Measurements from ENCODE around the gene GYPE. TPM values are rescaled to one million over a fixed set of nuclear protein-coding genes. Genes with fewer than 3 reads are reported as not detected.
"Not testable (repeated sequence)": the region's sequence is repeated elsewhere in the genome, so short reads cannot be mapped to it uniquely, and the experiment has no call there.

Gene GYPE
- total RNA-seq, 2 experiments from 2014 or later: 1.9 to 2.7 TPM

GRCh38 chr4:143842624-143843505, 62.5 kb downstream of the GYPE start:
- not testable (repeated sequence) for DNase-seq, H3K4me3 Mint-ChIP-seq, H3K27ac Mint-ChIP-seq, H3K4me1 Mint-ChIP-seq, H3K36me3 Mint-ChIP-seq, H3K27me3 Mint-ChIP-seq, H3K9me3 Mint-ChIP-seq

DNA sequence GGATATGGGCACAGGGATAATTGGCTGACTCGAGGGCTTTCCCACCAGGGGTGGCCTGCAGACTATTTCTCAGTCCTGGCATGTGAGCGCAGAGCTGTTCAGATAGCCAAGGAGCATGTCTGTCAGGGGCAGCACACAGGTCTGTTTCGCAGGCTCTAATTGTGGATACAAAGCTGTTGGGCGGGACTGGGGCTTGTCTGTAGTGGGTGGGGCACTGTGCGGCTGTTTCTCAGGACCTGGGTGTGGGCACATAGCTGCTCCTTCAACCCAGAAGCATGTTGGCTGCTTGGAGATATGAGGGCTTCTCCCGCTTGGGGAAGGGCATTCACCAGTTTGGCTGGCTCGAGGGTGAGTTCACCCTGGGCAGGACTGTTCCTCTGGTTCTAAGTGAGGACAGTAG, 65.9 kb downstream of the GYPE start:
- Mint-ChIP-seq H3K9me3 (peaks cover 12% of the 10 kb centered on the region), H3K36me3 (peaks cover 11% of the 10 kb centered on the region)
- H3K4me3 Mint-ChIP-seq, H3K4me1 Mint-ChIP-seq, DNase-seq, H3K27ac Mint-ChIP-seq, H3K27me3 Mint-ChIP-seq: not testable (repeated sequence)

- not testable (repeated sequence) for DNase-seq, H3K4me1 Mint-ChIP-seq, H3K27ac Mint-ChIP-seq, H3K27me3 Mint-ChIP-seq, H3K4me3 Mint-ChIP-seq, H3K36me3 Mint-ChIP-seq
- H3K9me3 Mint-ChIP-seq: peaks cover 21% of the 10 kb centered on the region
Measured at GRCh38 chr4:143834196-143834595, 71.2 kb downstream of the GYPE start.

DNA sequence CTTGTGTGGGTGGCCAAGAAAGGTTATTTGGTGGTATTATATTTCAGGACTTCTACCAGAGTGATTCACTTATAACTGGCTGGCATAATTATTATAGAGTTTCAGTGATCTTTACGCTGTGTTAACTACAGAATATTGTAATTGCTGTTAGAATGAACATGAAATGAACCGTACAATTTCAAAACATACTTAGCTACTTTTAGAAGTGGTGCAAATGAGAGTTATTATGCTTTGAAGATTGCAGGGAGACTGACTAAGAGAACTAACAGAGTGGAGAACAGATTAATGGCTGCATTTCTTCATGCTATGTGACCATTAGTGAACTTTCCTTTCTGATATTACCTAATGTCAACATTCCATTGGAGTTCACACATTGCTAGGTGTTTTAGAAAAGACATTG, 71.7 kb downstream of the GYPE start:
- DNase-seq, H3K27ac Mint-ChIP-seq, H3K27me3 Mint-ChIP-seq, H3K36me3 Mint-ChIP-seq, H3K4me3 Mint-ChIP-seq, H3K4me1 Mint-ChIP-seq: not testable (repeated sequence)
- H3K9me3 Mint-ChIP-seq: peaks cover 21% of the 10 kb centered on the region

DNA sequence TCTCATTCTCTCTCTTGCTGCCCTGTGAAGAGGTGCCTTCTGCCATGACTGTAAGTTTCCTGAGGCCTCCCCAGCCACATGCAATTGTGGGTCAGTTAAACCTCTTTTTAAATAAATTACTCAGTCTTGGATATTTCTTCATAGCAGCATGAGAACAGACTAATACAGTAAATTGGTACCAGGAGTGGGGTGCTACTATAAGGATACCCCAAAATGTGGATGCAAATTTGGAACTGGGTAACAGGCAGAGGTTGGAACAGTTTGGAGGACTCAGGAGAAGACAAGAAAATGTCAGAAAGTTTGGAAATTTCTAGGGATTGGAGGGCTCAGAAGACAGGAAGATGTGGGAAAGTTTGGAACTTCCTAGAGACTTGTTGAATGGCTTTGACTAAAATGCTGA, 74.8 kb downstream of the GYPE start:
- not testable (repeated sequence) for H3K36me3 Mint-ChIP-seq, H3K4me1 Mint-ChIP-seq, DNase-seq, H3K4me3 Mint-ChIP-seq, H3K27me3 Mint-ChIP-seq, H3K27ac Mint-ChIP-seq
- peaks cover 15% of the 10 kb centered on the region for H3K9me3 Mint-ChIP-seq

DNA sequence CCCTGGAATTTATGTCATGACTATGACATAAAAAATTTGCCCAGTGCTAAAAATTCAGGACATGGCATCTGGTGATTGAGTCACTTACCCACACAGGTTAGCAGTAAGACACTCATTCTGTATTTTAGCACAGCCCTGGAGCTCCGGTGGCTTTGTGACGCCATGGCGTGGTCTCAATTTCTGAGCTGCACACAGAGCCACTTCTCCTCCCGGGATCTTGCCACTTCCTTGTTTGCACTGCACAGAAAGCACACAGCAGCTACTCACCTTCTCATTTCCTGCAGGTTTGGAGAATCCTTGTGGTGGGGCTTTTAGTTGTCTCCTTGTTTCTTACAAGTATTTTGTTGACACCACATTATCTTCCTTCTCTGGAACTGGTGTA, 76.1 kb downstream of the GYPE start:
- not testable (repeated sequence) for H3K4me1 Mint-ChIP-seq, H3K4me3 Mint-ChIP-seq, DNase-seq, H3K27me3 Mint-ChIP-seq, H3K9me3 Mint-ChIP-seq, H3K36me3 Mint-ChIP-seq, H3K27ac Mint-ChIP-seq

Other genes with a start within 250 kb of the GYPE start
- not detected for gene FREM3, start 204.9 kb downstream of the GYPE start, total RNA-seq
- not detected for gene GYPB, start 113.8 kb upstream of the GYPE start, total RNA-seq
- gene GYPA, start 235.2 kb upstream of the GYPE start, total RNA-seq: not detected

Measured in activated naive CD8-positive, alpha-beta T cell treated with anti-CD3 and anti-CD28 coated beads for 36 hours (primary cell).